IPS-NIHi7 (cell line): ENCODE results near the gene HMGCL.

Experiments
- DNase-seq: peaks from one replicate; pipeline ENCODE4 v3.0.0; 2012; ENCODE audit warnings: mixed read lengths; ENCODE audit errors: extremely low spot score

The HMGCL gene

DNA sequence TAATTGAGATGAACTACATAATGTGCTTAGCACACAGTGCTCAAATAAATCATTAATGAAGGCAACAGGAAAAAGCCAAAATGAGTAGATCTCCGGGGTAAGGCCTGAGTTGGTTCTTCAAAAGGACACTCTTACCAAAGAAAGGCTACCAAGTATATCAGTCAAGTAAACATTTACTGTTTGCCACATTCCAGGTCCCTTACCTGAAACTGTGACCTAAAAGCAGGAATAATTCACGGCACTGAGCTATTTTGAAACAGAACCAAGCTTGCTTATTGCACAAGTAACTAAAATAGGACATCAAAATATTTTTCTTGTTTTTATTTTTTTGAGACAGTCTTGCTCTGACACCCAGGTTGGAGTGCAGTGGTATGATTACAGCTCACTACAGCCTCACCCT is 49.0 kb downstream of the HMGCL start:
- DNase-seq, result no peak

DNA sequence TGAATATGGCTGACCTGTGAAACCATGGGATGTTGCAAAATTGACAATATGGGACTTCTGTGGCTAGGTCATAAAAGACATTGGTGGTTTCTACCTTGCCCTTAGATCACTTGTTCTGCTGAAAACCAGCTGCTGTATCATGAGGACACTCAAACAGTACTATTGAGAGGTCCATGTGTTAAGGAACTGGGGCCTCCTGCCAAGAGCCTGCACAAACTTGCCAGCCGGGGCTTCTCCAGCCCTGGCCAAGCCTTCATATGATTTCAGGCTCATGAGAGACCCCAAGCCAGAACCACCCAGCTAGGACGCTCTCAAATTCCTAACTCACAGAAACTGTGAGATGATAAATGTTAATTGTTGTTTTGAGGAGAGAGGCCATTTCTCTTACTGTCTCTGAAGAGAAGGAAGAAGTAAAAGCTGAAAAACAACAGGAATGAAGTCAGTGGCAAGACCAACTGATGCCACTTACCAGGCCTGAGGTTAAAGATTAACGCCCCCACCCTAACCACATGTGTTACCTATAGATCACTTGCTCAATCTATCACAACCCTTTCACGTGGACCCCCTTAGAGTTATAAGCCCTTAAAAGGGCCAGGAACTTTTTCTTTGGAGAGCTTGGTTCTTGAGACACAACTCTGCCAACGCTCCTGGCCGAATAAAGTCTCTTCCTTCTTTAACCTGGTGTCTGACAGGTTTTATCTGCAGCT is 50.9 kb downstream of the HMGCL start:
- no peak for DNase-seq

- DNase-seq, result no peak
Observed at GRCh38 chr1:23772854-23773242, 52.4 kb downstream of the HMGCL start.

GRCh38 chr1:23772049-23772853 is 53.0 kb downstream of the HMGCL start:
- DNase-seq, result peak; percentile 81

GRCh38 chr1:23768733-23769132 is 56.5 kb downstream of the HMGCL start:
- DNase-seq, result no peak

- no peak for DNase-seq
Observed at GRCh38 chr1:23763041-23763577, 62.1 kb downstream of the HMGCL start.

DNA sequence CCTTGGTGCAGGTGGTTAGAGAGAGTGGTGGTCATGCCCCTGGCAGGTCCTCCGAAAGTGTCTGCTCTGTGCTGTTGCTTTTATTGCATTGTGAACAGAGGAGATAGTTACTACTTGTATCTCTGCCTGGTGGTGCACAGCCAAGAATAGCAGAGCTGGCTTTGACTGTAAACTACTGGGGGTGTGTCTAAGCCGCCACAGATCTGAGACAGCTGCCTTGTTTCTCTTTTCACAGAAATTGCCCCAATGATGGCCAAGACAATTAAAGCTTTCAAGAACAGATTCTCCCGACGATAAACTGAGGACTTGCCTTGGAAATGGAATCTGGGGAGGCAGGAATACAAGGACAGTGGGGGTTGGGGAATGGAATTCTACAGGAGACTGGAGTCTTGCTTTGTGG is 66.0 kb downstream of the HMGCL start:
- no peak for DNase-seq

GRCh38 chr1:23757812-23758211 is 67.4 kb downstream of the HMGCL start:
- DNase-seq, result no peak

DNA sequence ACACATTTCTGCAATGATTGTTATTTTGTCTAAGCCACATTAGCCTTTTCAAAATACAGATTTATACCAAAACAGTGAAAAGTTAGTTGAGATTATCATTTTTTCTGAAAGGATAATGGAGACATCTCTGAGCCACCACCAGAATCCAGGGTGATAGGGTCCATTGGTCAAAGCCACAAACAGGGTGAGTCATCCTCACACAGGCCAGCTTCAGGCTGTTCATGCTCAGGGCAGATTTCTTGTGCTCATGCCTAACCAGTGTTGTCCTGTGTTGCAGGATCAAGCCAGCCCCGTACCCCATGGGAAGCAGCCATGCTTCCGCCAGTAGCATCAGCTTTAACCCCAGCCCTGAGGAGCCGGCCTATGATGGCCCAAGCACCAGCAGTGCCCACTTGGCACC is 68.6 kb downstream of the HMGCL start:
- DNase-seq, result no peak

- no peak for DNase-seq
Observed at GRCh38 chr1:23752909-23753308, 72.3 kb downstream of the HMGCL start.
